ENCODE measurements around the gene SYT2. TPM values are rescaled to one million over a fixed set of nuclear protein-coding genes. Genes with fewer than 3 reads are reported as not detected.

SYT2 gene
- total and polyA plus RNA-seq, 9 of the 15 experiments (the other 6 are each of a cell fraction or from before 2014, with no cell fraction given), result not detected

- no TSS peak for BruUV-seq (replicated peaks)
- Histone ChIP-seq H3K9ac (ENCODE audit: insufficient read depth in 1 of 2, low read depth in 2 of 2, low read length in 2 of 2) (no peak overlapping the region), H3K4me3 (no peak overlapping the region), H2AFZ (ENCODE audit: low read depth, low read length) (no peak overlapping the region), H3K4me2 (ENCODE audit: insufficient read depth, low read length) (no peak overlapping the region), H3K36me3 (ENCODE audit: control insufficient read depth, insufficient read depth, low read length) (peaks cover 14% of the 10 kb centered on the region; the same call in 1 of the 3 replicates), H3K27ac (ENCODE audit: extremely low read depth, low read depth, low read length) (no peak overlapping the region), H3K27me3 (ENCODE audit: control insufficient read depth in 2 of 2, insufficient read depth in 2 of 2, low read length in 2 of 2) (no peaks in the 10 kb centered on the region), H3K4me1 (replicated peaks in 1 of 2; ENCODE audit: control insufficient read depth in 2 of 2, insufficient read depth in 2 of 2, low read length in 2 of 2) (peaks cover 0 to 10% of the 10 kb centered on the region in 2 experiments; a peak in 2 of 5 replicates), H3K79me2 (ENCODE audit: control insufficient read depth, insufficient read depth, low read length) (no peaks in the 10 kb centered on the region), H3K9me1 (ENCODE audit: control insufficient read depth, insufficient read depth, low read length) (no peaks in the 10 kb centered on the region), H4K20me1 (replicated peaks; ENCODE audit: control insufficient read depth, insufficient read depth, low read length) (no peaks in the 10 kb centered on the region), H3K9me3 (replicated peaks; ENCODE audit: control insufficient read depth, insufficient read depth, low read depth, low read length) (no peaks in the 10 kb centered on the region)
- POLR2A ChIA-PET, result interaction anchor here (0.9 kb wide), 1 partner anchor 9 kb away, joined by 3 read pairs; no protein-coding TSS in a partner anchor
- ATAC-seq, result no peak
- no peak for FAIRE-seq
- no peak for TF ChIP-seq HINFP (tag; conservative IDR thresholded peaks at IDR 0.05; ENCODE audit: low read depth)
- TF ChIP-seq ZNF354B (CRISPR knock-in tag; IDR thresholded peaks at IDR 0.05), result no peak
- TF ChIP-seq ZNF212 (CRISPR knock-in tag; IDR thresholded peaks at IDR 0.05), result no peak
- no peak for TF ChIP-seq MCM2 (IDR thresholded peaks at IDR 0.05; ENCODE audit: low read depth)
- TF ChIP-seq SIX5 (IDR thresholded peaks at IDR 0.05; ENCODE audit: borderline replicate concordance in 1 of 2, insufficient read depth in 1 of 2, low read depth in 1 of 2, low read length in 2 of 2), result no peak
- TF ChIP-seq ZNF76 (CRISPR knock-in tag; IDR thresholded peaks at IDR 0.05; ENCODE audit: borderline replicate concordance), result no peak
- no peak for TF ChIP-seq CTCFL (IDR thresholded peaks at IDR 0.05; ENCODE audit: borderline replicate concordance, insufficient read depth, low read depth, low read length, poor library complexity, severe bottlenecking)
- no peak for TF ChIP-seq ZMIZ1 (IDR thresholded peaks at IDR 0.05; ENCODE audit: low read depth in 2 of 2, low read length in 2 of 2)
- no peak for TF ChIP-seq BACH1 (tag; IDR thresholded peaks at IDR 0.05)
- DNase-seq (ENCODE audit: extremely low read depth in 1 of 4, low spot score in 3 of 4), result no peak
- in situ Hi-C loops (cut with MboI) (no loop called here), intact Hi-C loops (cut with micrococcal nuclease) (loop anchor here (5.0 kb wide), 1 partner anchor 139 kb away; no protein-coding TSS in a partner anchor)
- CTCF ChIA-PET (ENCODE audit: low intra/inter-chr PET ratio), result no interaction called here
- WGBS (ENCODE audit: insufficient coverage, low coverage, missing lambda C conversion rate), result 71% methylated on average over 6 of the region's 6 CpGs
These were observed 131.7 kb downstream of the SYT2 start for GRCh38 chr1:202578565-202578964.
